DMS 273 (cell line): ENCODE data around the gene CACNA1B.
"Not testable (repeated sequence)": the region's sequence is repeated elsewhere in the genome, so short reads cannot be mapped to it uniquely, and the experiment has no call there.

Source experiments
- DNase-seq: peaks from one replicate; lab custom pipeline; 2025; ENCODE audit not compliant: unreplicated experiment; lab: John Stamatoyannopoulos, UW

CACNA1B gene

DNA sequence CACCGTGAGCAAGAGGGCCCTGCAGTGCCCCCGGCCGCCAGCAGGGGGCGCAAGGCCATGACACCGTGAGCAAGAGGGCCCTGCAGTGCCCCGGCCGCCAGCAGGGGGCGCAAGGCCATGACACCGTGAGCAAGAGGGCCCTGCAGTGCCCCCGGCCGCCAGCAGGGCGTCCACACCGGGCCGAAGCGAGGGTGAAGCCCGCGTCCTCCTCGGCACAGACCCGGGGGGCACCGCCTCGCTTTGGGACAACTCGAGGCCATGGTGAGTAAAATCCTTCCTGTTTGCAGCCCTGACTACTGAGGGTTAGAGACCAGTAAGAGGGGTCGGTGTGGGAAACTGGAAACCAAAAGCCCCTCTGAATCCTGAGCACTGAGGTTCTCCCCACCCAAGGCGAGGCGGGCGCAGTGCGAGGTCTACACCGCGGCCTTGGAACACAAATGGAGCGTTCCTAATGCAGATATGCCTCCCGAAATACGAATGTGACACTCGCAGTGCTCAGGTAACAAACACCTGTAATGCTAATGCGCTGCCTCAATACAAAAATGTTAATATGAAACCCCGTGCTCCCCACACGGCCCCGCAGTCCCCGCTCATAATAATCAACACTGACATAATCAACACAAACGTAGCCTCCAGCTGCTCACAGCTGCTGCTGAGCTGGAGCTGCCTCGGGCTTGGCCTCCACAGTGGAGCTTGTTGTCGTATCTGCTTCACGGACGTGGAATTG is 249.4 kb downstream of the CACNA1B start:
- not testable (repeated sequence) for DNase-seq

- not testable (repeated sequence) for DNase-seq
Measured at GRCh38 chr9:138128027-138128426, 250.4 kb downstream of the CACNA1B start.

- not testable (repeated sequence) for DNase-seq
Measured at GRCh38 chr9:138129318-138129717, 251.7 kb downstream of the CACNA1B start.

DNA sequence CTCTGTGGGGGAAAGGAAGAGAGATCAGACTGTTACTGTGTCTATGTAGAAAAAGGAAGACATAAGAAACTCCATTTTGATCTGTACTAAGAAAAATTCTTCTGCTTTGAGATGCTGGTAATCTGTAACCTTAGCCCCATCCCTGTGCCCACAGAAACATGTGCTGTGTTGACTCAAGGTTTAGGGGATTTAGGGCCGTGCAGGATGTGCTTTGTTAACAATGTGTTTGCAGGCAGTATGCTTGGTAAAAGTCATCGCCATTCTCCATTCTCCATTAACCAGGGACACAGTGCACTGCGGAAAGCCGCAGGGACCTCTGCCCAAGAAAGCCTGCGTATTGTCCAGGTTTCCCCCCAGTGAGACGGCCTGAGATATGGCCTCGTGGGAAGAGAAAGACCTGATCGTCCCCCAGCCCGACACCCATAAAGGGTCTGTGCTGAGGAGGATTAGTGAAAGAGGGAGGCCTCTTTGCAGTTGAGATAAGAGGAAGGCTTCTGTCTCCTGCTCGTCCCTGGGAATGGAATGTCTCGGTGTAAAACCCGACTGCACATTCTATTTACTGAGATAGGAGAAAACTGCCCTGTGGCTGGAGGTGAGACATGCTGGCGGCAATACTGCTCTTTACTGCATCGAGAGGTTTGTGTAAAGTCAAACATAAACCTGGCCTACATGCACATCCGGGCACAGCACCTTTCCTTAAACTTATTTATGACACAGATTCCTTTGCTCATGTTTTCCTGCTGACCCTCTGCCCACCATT is 255.5 kb downstream of the CACNA1B start:
- DNase-seq, result not testable (repeated sequence)

GRCh38 chr9:138134581-138134980 is 257.0 kb downstream of the CACNA1B start:
- not testable (repeated sequence) for DNase-seq

DNA sequence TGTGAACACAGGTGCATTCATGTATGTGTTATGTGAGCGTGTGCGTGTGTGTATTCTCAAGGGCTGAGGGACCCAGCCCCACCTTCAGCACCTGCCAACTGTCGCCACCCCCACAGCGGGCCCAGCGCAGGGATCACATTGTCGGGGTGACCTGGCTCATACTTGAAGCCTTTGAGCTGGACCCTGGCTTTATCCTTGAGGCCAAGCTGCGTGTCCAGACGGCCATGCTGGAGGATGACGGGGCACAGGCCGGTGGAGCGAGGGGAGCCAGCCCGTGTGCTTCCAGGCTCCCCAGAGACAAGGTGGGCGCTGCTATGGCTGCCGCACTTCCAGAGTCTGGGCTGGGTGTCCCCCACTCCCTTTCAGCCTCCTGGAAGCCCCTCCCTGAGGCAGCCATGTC is 261.5 kb downstream of the CACNA1B start:
- not testable (repeated sequence) for DNase-seq

GRCh38 chr9:138140980-138141379 is 263.4 kb downstream of the CACNA1B start:
- DNase-seq, result not testable (repeated sequence)

DNA sequence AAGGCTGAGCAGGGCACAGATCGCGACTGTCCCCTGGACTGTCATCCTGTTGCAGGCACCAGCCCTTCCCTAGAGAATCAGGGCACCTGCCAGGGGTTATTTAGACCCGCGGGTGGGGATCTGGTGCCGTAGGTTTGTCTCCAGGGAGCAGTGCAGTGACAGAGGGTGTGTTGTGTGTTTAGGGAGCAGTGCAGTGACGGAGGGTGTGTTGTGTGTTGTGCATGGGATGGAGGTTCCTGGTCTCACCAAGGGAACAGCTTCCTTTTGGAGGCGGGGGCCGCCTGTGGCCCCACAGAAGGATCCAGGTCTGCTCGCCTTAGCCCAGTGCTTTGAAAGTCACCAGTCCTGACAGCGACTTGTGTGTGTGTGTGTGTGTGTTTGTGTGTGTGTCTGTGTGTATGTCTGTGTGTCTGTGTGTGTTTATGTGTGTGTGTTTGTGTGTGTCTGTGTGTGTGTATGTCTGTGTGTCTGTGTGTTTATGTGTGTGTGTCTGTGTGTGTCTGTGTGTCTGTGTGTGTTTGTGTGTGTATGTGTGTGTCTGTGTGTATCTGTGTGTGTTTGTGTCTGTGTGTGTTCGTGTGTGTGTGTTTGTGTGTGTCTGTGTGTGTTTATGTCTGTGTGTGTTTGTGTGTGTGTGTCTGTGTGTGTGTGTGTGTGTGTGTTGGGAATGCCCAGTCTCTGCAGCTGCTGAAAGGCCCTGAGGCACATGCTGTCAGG is 265.1 kb downstream of the CACNA1B start:
- DNase-seq, result not testable (repeated sequence)

DNA sequence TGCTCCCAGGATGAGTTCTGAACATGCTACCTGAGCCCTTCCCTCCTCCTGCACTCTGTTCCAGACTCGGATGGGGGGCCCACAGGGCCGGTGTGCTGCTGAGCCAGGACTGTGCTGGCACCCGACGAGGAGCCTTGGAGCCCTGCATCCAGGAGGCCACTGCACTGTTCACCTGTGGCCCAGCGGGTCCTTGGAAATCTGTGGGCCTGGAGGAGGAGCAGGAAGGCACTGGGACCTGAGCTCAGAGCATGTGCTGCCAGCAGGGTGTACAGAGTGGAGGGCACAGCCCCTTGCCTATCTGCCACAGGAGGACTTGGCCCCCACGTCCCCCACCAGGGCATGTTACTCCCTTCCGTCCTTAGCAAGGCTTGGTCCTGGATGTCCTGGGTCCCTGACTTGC is 265.9 kb downstream of the CACNA1B start:
- not testable (repeated sequence) for DNase-seq

- DNase-seq, result peak; percentile 31
Measured at GRCh38 chr9:138147556-138147955, 270.0 kb downstream of the CACNA1B start.

DNA sequence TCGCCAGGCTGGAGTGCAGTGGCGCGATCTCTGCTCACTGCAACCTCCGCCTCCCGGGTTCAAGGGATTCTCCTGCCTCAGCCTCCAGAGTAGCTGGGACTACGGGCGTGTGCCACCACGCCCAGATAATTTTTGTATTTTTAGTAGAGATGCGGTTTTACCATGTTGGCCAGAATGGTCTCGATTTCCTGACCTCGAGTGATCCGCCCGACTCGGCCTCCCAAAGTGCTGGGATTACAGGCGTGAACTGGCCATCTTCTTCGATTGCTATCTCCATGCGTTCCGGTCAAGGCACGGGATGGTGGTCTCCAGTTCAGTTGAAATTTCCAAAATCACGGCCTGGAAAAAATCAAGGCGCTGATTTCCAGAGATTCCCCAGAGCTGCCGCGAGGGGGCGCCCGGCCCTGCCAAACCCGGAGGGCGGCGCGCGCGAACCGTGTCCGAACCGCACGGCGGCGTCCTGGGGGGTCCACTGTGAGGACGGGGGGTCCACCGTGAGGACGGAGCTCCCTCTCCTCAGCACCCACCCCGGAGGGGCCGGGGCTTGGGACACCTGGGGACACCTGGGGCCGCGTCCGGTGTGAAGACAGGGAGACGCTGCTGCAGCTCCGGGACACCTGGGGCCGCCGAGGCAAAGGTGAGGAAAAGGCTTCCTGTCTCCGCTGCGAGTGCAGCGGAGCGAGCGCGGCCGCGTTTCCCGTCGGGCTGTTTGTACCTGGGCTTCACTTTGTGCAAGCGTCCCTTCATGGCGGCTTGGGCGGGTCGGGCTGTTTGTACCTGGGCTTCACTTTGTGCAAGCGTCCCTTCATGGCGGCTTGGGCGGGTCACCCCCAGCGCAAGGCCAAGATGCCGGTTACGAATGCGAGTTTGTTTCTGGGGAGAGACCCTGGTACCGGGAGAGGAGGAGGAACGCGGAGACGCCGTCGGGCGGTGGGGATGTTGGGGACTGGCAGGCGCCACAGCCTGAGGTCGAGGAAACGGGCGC is 272.4 kb downstream of the CACNA1B start:
- peak; percentile 46 for DNase-seq

- DNase-seq, result not testable (repeated sequence)
Measured at GRCh38 chr9:138155788-138156187, 278.2 kb downstream of the CACNA1B start.

DNA sequence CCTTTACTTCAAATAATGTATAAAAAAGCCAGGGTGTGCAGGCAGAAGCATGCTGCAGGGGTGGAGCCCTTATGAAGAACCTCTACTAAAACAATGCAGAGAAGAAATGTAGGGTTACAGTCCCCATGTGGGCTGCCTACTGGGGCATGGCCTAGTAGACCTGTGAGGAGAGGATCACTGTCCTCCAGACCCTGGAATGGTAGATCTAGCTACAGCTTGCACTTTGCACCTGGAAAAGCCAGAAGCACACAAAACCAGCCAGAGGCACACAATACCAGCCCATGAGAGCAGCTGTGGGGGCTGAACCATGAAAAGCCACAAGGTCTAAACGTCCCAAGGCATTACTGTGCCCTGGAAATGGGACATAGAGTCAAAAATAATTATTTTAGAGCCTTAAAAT is 289.2 kb downstream of the CACNA1B start:
- not testable (repeated sequence) for DNase-seq
